Activated T-cell treated with anti-CD3 and anti-CD28 coated beads, Interleukin-2, amount 50 U/mL, for 48 hours (primary cell): ENCODE results near the gene SELPLG.
A peak's percentile ranks its signal among the peaks of the same experiment; 100 is the strongest.

ENCODE experiments used
- DNase-seq, 2 experiments: peaks; one replicate each; pipeline ENCODE4 v3.0.0-alpha.2; 2020

SELPLG gene

DNA sequence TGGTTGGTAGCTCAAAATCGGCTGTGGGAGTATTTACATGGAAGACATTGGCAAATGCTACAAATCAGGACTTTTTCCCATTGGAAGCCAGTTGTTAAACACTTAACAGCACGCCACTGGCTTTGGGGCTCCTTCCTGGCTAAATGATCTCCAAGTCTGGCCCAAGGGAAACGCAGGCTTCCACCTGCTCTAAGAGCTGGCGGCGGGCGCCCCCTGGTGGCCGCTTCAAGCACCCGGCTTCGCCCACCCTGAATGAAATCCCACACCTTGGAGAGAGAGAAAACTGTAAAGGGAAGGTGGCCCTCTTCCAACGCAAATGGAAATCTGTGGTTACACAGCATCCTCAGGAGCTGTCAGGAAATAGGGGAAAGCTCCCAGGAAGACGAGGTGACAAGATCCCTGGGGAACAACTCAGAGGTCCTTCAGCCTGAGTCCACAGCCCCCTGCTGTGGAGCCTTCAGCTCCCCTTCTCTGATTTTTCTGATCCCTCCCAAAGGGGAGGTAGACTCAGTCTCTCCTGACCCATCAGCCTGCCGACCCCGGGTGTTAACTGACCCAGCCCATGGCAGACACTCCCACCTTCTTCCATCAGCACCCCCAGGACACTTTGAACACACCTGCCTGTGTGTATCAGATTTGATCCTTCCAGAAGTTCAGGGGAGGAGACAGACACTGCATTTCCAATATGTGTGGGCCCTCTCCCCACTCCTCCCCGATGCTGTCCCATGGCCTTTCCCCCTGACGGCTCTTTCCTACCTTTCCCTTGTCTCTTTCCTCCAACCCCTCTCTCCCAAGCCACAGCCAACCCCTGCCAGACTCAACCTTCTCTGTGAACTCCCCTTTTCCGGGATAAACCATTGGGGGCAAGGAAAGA lies 15.4 kb downstream of the SELPLG start:
- DNase-seq: peak; percentile 85 to 87

DNA sequence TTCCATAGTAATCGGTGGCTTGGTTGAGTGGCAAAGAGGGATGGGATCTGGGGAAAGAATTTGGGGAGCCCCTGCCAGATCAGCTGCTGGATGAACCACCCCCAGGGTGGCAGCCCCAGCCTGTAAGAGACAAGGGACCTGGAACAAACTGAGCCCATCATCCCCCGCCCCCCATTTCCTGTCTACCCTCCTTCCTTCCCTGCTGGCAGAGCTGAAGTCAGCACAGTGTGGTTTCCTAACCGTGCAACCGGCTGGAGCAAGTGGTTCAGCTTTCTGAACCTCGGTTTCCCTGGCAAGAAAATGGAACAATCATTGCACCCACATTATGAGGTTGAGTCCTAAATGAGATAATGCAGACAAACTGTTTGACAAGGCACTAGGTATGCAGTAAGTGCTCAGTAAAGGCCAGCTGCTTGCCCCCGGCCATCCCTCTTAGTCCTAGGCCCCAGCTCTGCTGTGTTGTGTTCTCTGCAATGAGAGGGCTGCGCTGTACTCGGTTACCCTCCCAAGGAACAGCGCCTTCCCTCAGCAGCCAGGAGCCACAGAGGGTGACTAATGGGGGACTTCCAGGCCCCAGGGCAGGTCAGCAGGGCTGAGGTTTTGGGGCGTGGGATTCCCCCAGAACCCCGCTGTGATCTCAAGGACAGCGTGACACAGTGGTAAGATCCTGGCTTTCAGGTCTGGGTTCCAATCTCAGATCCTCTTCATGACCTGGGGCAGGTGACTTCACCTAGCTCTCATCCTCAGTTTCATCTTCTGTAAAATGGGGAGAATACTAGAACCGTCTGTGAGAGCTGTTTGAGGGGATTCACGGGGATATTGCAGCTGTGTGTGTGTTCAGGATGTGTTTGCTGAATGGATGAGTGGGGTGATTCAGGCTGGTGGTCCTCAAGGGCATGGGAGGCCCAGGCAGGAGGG lies 16.5 kb downstream of the SELPLG start:
- peak; percentile 83 to 88 for DNase-seq

DNA sequence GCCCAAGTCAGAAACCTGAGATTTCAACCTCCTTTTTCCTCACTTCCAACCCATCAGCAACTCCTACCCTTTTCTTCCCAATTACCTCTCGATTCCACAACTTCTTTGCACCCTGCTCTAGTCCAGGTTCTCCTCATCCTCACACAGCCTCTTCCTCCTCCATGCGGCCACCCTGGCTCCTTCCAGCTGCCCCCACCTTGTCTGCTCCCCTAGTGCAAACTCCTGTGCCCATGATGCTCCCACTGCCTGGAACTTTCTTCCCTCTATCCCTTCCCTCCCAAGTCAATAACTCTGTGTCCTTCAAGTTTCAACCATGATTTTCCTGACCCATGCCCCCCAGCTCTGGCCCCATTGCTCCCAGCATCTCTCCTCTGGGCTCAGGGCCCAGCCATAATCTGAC lies 17.3 kb downstream of the SELPLG start:
- DNase-seq: no peak

DNA sequence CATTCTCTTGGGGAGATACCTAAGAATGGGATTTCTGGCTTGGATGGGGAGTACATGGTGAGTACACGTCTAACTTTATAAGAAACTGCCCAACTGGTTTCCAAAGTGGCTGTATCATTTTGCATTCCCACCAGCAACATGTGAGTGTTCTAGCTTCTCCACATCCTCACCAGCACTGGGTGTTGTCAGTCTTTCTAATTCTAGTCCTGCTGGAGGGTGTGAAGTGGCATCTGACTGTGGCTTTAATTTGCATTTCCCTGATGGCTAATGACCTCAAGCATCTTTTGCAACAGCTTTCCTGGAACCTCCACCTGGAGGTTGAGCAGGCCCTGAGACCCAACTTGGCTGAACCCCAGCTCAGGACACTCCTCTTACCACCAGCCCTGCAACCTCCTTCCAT lies 17.8 kb downstream of the SELPLG start:
- no peak for DNase-seq

DNA sequence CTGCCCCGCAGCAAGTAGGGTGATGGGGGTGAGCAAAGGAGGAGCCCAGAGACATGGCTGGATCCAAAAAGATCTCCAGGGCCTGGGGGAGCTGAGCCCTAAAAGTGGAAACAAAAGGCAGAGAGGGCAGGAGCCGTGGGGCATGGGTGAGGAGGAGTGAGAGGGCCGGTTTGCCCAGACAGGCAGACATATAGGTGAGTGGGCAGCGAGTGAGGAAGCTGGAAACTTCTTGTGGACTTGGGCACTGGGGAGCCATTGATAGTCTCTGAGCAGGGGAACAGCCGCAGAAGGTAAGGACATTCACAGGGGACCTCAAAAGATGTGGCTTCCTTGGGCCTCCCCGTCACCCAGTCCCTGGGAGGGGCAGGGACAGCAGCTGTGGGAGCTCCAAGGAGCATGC lies 19.1 kb downstream of the SELPLG start:
- DNase-seq: no peak

DNA sequence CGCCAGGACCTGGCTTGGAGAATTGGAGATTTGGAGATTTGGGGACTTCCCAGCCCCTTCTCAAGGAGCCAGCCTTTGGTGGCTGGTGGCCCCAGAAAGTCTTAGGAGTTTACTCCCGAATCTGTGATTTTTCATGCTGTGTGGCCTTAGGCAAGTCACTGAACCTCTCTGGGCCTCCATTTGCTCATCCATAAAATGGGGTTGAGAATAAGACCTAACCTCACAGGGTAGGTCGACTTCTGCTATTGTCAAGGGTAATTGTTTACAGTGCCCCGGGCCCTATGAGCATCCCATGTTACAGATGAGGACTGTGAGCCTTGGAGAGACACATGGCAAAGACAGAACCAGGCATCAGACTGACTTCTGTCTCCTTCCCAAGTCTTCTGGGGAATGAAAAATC lies 19.7 kb downstream of the SELPLG start:
- no peak for DNase-seq

DNA sequence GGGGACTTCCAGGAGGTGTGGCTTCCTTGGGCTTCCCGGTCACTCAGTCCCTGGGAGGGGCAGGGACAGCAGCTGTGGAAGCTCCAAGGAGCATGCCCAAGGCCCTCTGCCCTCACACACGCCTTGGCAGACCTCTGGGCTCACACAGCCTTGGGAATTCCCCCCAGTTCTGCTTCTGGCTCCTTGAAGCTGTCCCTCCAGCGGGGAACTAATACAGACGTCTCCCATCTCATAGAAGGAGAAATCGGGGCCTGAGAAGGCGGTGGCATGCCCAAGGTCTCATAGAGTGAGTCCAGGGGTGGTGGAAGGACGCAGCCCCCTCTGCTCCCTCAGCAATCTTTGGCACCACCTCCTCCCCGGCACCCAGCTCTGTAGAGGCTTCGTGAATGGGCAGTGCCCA lies 20.1 kb downstream of the SELPLG start:
- DNase-seq: no peak

DNA sequence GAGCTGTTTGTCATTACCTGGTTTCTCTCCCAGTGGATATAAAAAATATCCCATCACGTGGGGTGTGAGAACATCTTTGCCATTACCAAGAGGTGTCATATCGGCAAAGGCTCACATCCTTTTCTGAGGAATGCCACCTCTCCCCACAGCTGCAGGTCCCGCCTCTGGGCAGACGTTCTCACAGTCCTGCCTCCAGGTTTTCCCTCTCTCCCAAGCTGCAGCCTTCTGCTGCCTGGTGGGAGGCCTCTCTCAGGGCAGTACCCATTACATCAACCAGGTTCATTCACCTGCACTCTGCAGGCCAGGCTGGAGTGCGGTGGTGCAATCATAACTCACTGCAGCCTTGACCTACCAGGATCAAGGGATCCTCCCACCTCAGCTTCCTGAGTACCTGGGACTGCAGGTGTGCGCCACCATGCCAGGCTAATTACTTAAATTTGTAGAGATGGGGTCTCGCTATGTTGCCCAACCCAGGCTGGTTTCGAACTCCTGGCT lies 20.9 kb downstream of the SELPLG start:
- DNase-seq: no peak

DNA sequence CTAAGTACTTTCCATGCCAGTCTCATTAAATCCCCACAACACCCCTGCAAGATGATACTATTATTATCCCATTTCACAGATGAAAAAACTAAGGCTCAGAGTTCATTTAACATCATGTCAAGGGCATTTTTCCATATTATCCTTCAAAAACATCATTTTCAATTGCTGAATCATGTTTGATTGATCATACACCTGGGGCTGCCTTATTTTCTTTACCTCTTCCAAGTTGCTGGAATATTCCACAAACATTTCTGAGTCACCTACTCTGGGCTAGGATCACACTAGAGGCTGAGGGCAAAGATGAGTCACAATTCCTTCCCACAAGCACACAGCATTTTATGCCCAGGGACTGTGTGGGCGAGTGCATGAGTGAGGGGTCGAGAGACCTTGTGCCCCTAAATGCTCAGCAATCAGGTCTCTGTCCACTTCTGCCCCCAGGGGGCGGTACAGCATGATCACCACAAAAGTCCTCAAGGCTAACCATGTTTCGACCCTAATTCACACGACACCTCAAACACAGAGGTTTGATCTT lies 21.7 kb downstream of the SELPLG start:
- DNase-seq: peak; percentile 79 to 81

DNA sequence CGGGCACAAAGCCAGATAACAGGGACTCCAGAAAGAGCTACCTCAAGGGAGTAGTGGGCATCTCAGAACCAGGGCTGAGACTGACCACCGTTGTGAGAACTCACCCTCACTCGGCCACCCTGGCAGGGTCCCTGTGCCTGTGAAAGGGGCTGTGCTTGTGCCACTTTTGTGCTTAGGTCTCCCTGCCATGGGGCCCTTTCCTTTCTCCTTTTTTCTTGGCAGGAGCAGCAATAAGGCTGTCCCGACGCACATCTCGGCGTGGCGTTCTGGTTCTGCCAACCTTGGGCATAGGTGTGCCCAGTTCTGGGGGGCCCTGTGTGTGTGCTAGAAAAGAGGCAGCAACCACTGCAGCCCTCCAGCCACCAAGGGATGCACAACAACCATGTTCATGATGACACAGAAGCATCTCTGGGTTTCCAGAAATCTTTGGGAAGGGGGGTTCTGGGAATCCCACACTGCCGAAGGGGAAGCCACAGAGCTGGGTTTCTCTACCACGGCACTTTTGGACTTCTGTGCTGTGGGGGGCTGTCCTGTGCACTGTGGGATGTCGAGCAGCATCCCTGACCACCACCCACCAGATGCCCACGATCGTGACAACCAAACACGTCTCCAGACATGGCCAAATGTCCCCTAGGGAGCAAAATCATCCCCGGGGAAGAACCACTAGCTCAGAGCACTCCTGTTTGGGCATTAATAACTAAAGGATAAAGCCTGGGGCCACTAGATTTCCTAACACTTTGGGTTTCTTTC lies 22.7 kb downstream of the SELPLG start:
- DNase-seq: no peak

DNA sequence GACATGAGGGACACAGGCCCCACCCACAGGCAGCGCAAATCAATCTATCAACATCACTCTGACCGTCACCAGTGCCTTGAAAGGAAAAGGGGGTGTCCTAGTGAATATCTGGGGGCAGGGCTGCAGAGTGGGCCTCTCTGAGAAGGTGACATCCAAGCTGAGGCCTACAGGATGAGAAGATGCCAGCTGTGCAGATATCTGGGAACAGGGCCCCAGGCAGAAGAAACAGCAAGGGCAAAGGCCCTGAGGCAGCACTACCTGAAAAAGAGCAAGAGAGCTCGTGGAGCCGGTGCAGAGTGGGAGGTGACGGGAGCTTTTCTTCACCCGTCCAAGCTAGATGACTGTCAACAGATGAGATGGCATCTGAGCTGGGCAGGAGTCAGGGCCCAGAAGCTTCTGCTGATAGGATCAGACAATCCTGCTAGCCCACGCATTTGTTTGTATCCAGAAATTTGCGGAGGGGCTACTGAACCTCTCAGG lies 23.3 kb downstream of the SELPLG start:
- no peak for DNase-seq

DNA sequence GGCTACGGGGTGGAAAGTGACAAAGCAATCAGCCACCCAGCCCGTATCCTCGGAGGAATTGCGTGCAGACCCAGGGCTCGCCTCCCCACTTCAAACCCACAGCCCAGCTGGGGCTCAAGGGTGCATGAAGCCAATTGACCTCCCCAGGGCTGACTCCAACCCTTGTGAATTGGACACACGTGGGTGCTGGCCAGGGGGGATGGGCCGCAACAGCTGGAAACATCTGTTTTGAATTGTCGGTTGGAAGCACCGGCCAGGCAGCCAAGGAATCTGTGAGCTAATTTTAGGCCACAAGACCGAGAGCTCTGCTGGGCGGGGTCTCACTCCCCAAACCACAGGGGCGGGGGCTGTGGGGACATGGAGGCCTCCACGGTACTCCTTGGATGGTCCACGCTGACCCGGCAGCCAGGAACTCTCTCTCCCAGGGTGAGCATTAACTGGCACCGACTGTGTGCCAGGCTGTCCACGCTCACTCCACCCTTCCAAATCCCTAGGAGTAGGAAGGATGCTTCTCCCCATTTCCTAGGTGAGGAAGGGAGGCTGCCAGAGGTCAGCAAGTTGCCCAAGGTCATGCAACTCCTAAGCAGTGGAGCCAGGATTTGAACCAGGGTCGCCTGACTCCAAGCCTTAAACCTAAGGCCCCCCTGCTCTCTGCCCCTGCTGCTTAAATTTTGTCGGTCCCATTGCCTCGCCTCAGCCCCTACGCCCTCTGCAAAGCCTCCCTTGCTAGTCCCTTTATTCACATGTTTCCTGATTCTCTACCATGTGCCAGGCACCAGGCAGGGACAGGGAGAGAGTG lies 24.0 kb downstream of the SELPLG start:
- DNase-seq: no peak

DNA sequence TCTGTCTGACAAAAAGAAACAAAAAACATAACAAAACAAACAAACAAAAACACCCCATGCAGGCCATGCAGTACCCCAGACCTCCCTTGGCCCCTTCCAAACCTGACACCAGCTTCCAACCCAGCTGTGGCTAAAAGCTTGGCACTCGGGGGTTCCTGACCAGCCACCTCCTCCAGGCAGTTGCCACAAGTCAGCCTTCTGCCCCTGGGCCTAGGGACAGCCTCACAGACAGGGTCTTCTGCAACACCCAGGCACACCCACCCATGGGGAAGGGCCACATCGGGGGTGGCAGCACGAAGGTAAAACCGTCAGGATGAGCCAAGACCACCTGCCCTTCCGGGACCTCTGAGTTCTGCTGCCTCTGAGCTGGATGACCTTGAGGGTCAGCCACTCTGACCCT lies 25.1 kb downstream of the SELPLG start:
- DNase-seq: no peak

DNA sequence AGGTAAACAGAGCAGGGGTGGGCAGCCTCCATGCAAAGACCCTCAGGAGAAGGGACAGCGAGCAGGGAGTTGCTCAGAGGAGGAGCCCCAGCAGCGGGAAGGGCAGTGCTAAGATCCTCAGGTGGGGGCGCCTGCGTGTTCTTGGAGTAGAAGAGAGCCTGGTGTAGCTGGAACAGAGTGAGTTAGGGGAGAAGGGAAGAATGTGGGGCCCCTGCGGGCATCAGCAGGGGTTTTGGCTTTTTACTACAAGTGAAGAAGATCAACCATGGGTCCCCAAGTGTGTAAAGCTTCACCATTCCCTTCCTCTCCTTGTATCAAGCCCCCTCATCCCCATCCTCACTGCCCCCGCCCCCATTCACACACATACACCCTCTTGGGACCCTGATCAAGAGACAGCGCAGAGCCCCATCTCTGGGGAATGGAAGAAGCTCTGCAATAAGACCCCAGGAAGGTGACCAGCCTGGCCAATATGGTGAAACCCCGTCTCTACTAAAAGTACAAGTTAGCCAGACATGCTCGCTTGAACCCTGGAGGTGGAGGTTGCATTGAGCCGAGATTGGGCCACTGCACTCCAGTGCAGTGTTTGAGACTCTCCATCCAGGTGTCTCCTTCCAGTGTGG lies 25.6 kb downstream of the SELPLG start:
- DNase-seq: no peak

DNA sequence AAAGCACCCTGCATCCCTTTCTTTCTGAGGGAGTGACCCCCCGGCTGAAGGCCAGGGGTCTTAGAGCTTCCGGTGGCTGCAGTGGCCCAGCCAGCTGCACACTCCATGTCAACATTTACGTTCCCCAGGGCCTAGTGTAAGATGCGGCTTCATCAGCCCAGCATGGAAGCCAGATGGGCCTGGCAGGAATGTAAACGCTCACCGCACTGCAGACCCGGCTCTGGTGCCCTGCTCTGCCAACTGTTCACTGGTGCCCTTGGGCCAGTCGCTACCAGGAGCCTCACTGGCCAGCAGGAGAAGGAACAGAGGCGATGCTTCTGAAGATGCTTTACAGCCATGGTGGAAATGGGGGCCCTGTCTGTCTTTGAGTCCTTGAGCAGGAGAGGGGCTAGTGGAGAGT lies 27.2 kb downstream of the SELPLG start:
- DNase-seq: no peak

DNA sequence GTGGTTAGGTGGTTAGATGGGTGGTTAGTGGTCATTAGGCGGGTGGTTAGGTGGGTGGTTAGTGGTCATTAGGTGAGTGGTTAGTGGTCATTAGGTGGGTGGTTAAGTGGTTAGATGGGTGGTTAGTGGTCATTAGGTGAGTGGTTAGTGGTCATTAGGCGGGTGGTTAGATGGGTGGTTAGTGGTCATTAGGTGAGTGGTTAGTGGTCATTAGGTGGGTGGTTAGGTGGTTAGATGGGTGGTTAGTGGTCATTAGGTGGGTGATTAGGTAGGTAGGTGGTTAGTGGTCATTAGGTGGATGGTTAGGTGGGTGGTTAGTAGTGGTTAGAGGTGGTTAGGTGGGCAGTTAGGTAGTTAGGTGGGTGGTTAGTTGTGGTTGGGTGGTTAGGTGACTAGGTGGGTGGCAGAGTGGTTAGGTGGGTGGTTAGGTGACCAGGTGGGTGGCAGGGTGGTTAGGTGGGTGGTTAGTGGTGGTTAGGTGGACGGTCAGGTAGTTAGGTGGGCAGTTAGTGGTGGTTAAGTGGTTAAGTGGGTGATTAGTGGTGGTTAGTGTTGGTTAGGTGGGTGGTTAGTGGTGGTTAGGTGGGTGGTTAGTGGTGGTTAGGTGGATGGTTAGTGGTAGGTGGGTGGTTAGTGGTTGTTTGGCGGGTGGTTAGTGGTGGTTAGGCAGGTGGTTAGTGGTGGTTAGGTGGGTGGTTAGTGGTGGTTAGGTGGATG lies 27.8 kb downstream of the SELPLG start:
- no peak for DNase-seq

DNA sequence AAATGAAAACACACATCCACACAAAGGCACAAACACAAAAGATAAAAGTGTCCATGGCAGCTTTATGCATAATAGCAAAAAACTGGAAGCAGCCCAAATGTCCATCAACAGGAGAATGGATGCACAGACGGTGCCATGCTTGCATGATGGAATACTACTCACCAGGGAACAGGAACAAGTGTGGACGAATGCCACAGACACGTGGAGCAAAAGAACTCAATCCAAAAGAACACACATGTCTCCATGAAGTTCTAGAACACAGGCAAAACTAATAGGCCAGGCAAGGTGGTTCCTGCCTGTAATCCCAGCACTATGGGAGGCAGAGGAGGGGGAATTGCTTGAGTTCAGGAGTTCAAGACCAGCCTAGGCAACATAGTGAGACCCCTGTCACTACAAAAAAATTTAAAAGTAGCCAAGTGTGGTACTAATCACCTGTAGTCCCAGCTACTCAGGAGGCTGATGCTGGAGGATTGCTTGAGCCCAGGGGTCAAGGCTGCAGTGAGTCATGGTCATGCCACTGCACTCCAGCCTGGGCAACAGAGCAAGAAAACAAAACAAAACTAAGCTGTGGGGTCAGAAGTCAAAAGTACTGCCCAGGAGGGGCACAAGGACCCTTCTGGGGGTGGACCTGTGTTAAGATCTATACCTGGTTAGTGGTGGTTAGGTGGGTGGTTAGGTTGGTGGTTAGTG lies 28.5 kb downstream of the SELPLG start:
- DNase-seq: no peak

DNA sequence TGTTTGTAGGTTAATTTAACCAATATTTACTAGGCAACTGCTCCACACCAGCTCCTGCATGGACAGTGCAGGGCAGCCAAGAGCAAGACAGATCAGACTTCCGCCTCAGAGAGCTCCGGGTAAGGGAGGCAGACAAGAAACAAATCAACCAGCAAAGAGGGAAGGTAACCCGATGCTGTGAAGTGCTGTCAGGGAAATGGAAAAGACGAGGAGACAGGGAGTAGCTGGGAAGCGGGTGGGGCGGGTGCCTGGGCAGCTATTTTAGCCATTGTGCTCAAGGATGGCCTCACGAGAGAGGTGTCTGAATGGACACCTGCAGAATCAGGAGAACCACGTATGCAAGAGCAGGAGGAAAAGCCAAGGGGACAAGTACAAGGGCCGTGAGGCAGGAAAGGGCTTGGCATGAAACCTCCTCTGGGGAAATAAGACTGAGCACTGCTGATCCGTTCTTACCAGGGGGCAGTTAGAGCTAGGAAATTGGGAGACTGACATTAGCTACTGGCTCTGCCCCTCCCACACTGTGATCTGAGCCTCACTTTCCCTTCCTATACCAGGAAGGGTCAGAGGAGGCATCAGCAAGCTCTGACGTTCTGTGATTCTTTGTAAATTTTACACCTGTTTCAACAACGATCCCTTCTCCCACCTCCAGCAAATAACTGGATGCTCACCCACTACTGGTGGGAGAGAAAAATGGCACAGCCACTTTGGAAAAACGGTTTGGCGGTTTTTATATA lies 29.3 kb downstream of the SELPLG start:
- DNase-seq: no peak

DNA sequence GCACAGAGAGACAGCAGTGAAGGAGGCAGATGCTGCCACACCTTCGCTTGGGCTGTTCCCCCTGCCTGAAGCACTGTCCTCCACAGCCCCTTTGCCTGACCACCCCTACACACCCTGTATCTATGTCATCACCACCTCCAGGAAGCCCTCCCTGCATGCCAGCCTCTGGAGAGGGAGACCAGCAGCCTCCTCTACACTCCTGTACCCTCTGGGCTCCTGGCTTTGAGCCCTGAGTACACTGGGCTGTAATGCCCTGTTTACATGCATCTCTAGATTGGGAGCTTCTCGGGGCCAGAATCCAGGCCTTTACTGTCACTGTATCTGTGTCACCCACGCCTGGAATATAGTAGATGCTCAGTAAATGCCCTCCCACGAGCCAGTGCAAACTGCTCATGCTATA lies 30.0 kb downstream of the SELPLG start:
- no peak for DNase-seq
